A549 (cell line): ENCODE data around the gene PDPR. TPM values are rescaled to one million over a fixed set of nuclear protein-coding genes. Genes with fewer than 3 reads are reported as not detected.
A peak's percentile ranks its signal among the peaks of the same experiment; 100 is the strongest.

Source experiments
- ATAC-seq, 2 experiments: fragments of 200-7000 bp in 1 of 2; fragments of >200 bp in 1 of 2; cut with Nextera tagmentation in 1 of 2; cut with Tn5 transposase in 1 of 2; 3 replicates each; pipeline versions ENCODE4 v1.8.0 to v1.9.1; 2018 to 2020; ENCODE audit warnings: mild to moderate bottlenecking in 1 of 2, moderate library complexity in 1 of 2
- CTCF ChIA-PET: fragments of 300-600 bp; sonication (Branson Sonifier 250); formaldehyde crosslinking; extraction: SDS; loops from one replicate; lab custom pipeline; 2021; ENCODE audit warnings: antibody characterized with exemption, inconsistent platforms; lab: Yijun Ruan, JAX
- POLR2A ChIA-PET: fragments of 350-600 bp; formaldehyde crosslinking; extraction: SDS; loops from one replicate; lab custom pipeline; 2021; ENCODE audit warnings: antibody characterized with exemption, inconsistent platforms; lab: Yijun Ruan, JAX
- DNase-seq, 2 experiments: peaks; one replicate each; pipeline versions ENCODE4 v3.0.0 to v3.0.0-alpha.2; 2011 to 2016; ENCODE audit warnings: low read depth in 1 of 2, low spot score in 1 of 2
- FAIRE-seq: peaks from 2 replicates; lab custom pipeline; 2011; peaks lifted over from hg19 to GRCh38; lab: Jason Lieb, UNC
- H3K27ac ChIP-seq, 2 experiments: fragments of >200 bp; sonication (Bioruptor Twin); formaldehyde crosslinking; 3 replicates each; pipeline ENCODE4 v1.5.1; 2016 to 2017
- H3K4me1 ChIP-seq: fragments of >200 bp; sonication (Bioruptor Twin); formaldehyde crosslinking; 3 replicates; pipeline ENCODE4 v1.6.1; 2016
- H3K4me2 ChIP-seq: fragments of >200 bp; sonication (Bioruptor Twin); formaldehyde crosslinking; 3 replicates; pipeline ENCODE4 v1.6.1; 2016
- H3K4me3 ChIP-seq: fragments of >200 bp; sonication (Bioruptor Twin); formaldehyde crosslinking; 3 replicates; pipeline ENCODE4 v1.5.1; 2016
- H3K9me3 ChIP-seq: fragments of >200 bp; sonication (Bioruptor Twin); formaldehyde crosslinking; 3 replicates; pipeline ENCODE4 v1.6.1; 2016
- BHLHE40 ChIP-seq: IDR thresholded peaks from 2 replicates; pipeline ENCODE4 v1.6.1; 2012; ENCODE audit warnings: low read depth, low read length, inconsistent platforms
- CBX8 ChIP-seq: fragments of 200-600 bp; sonication (generic); IDR thresholded peaks from 2 replicates; pipeline ENCODE4 v1.6.1; 2016
- CEBPB ChIP-seq, 2 experiments: fragments of >200 bp in 1 of 2; sonication (Bioruptor Twin) in 1 of 2; formaldehyde crosslinking in 1 of 2; IDR thresholded peaks; 2 replicates each; pipeline ENCODE4 v1.6.1; 2012 to 2016
- E2F6 ChIP-seq: IDR thresholded peaks from 2 replicates; pipeline ENCODE4 v1.6.1; 2012; ENCODE audit warnings: low read depth, borderline replicate concordance
- FOSL2 ChIP-seq, 2 experiments: fragments of 450-650 bp in 1 of 2; fragments of >200 bp in 1 of 2; sonication (Bioruptor Twin) in 1 of 2; formaldehyde crosslinking; IDR thresholded peaks; 2 replicates each; pipeline versions ENCODE4 v1.5.0 to v1.6.1; 2016 to 2020; ENCODE audit warnings: mild to moderate bottlenecking in 1 of 2, moderate library complexity in 1 of 2
- HOXB5 ChIP-seq: fragments of 250-450 bp; sonication (Bioruptor Pico); IDR thresholded peaks from 2 replicates; pipeline ENCODE4 v1.5.0; 2020; ENCODE audit warnings: mild to moderate bottlenecking, moderate library complexity
- NFE2L2 ChIP-seq: fragments of 150-350 bp; conservative IDR thresholded peaks from 2 replicates; pipeline ENCODE4 v1.6.1; 2014; ENCODE audit warnings: low read length
- PBX3 ChIP-seq: IDR thresholded peaks from 2 replicates; pipeline ENCODE4 v1.6.1; 2012
- REST ChIP-seq: fragments of 200-600 bp; sonication (generic); IDR thresholded peaks from 2 replicates; pipeline ENCODE4 v1.6.1; 2016; ENCODE audit warnings: antibody characterized with exemption, mild to moderate bottlenecking, moderate library complexity
- TFCP2L1 ChIP-seq: fragments of 250-450 bp; sonication (Bioruptor Pico); IDR thresholded peaks from 2 replicates; pipeline ENCODE4 v1.5.0; 2021; ENCODE audit warnings: mild to moderate bottlenecking
- ZC3H11A ChIP-seq: fragments of 450-650 bp; IDR thresholded peaks from 2 replicates; pipeline ENCODE4 v1.6.1; 2014; ENCODE audit warnings: antibody characterized with exemption, mild to moderate bottlenecking
- WGBS: methylation state at CpG from one replicate; pipeline ENCODE4 v1.1.6; 2017; ENCODE audit errors: missing lambda C conversion rate; 5-methylcytosine and 5-hydroxymethylcytosine counted together
- polyA plus RNA-seq, 4 experiments: library from polyadenylated mRNA; depleted of rRNA in 3 of 4; stranded (reverse); fragments of >200 nt; fragmentation: RNase III in 1 of 4; extraction: RNeasy Plus Mini Kit Qiagen cat#74134 plus additional on column Dnase treatment in 1 of 4; gene quantifications; 2 replicates in 3 of 4; 3 replicates in 1 of 4; pipeline ENCODE4 v1.2.3, GENCODE V29; 2011 to 2017

PDPR gene
- polyA plus RNA-seq, 2 of the 4 experiments (the other 2 are of a cell fraction): 13.7 to 25.6 TPM

GRCh38 chr16:70160821-70161220 is 46.7 kb downstream of the PDPR start (continued):
- TF ChIP-seq REST (no peak), BHLHE40 (no peak), NFE2L2 (no peak)

GRCh38 chr16:70161350-70161749 is 47.2 kb downstream of the PDPR start:
- no peak for FAIRE-seq
- ATAC-seq: no peak
- H3K27ac ChIP-seq: no peak overlapping the region; a peak in 1 of 6 replicates
- no peaks in the 10 kb centered on the region for H3K9me3 ChIP-seq
- POLR2A ChIA-PET: no interaction called here
- H3K4me1 ChIP-seq: peaks cover 16% of the 10 kb centered on the region
- DNase-seq: peak in 1 of 2 experiments; percentile 5
- WGBS: 92% methylated on average over 6 of the region's 6 CpGs
- H3K4me2 ChIP-seq: no peak overlapping the region
- no peak overlapping the region for H3K4me3 ChIP-seq
- TF ChIP-seq TFCP2L1 (CRISPR knock-in tag) (no peak), HOXB5 (no peak), PBX3 (no peak), CBX8 (no peak), E2F6 (no peak), CEBPB (IDR thresholded peaks at IDR 0.05) (no peak)
- TF ChIP-seq, all 56 proteins: peak for 0
- CTCF ChIA-PET: interaction anchor here (1.5 kb wide), 1 partner anchor 10 kb away, joined by 5 read pairs; no protein-coding TSS in a partner anchor

DNA sequence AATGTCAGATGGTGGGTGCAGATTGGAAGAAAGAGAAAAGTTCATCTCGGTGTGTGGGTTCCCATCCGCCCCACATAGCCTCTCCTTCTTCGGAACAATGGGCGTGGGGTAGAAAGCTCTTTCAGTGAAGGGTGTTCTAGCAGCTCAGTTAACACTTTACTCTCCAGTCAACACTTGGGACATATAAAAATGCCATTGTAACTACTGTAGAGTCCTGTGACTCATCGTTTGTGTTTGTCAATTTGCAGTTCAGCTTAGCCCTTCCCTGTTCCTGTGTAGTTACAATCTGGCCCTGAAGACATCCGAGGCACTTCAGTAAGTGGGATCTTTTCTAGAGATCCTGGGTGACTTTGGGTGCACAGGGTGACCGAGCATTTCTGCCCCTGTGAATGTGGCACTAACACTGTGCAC is 47.9 kb downstream of the PDPR start:
- H3K4me1 ChIP-seq: peaks cover 16% of the 10 kb centered on the region
- TF ChIP-seq REST (no peak), FOSL2 (IDR thresholded peaks at IDR 0.05) (0 out of 2 replicates have a peak, but pooled peaks have one; percentile 15), FOSL2 (CRISPR knock-in tag; IDR thresholded peaks at IDR 0.05) (peak; percentile 83), ZC3H11A (0 out of 2 replicates have a peak, but pooled peaks have one; percentile 9)
- CTCF ChIA-PET: interaction anchor here (0.6 to 1.9 kb wide), 5 partner anchors 7 to 1551 kb away, joined by 3 to 6 read pairs (median 3); no protein-coding TSS in a partner anchor
- H3K27ac ChIP-seq: peak overlapping the region; percentile 21 to 30; a peak in 2 of 6 replicates
- 21% methylated on average over 7 of the region's 7 CpGs for WGBS
- POLR2A ChIA-PET: interaction anchor here (0.8 kb wide), 1 partner anchor 10 kb away, joined by 3 read pairs; no protein-coding TSS in a partner anchor
- peak overlapping the region; percentile 49 for H3K4me2 ChIP-seq
- DNase-seq: peak; percentile 64 to 66
- no peak overlapping the region for H3K4me3 ChIP-seq
- ATAC-seq: peak; percentile 60 to 67; a peak in 5 of 6 replicates
- H3K9me3 ChIP-seq: no peaks in the 10 kb centered on the region
- FAIRE-seq: peak; percentile 59
